Activated naive CD4-positive, alpha-beta T cell treated with anti-CD3 and anti-CD28 coated beads, Interleukin-2, amount 50 U/mL, for 72 hours (primary cell): Measurements from ENCODE around the gene PIP4K2C. TPM values are rescaled to one million over a fixed set of nuclear protein-coding genes. Genes with fewer than 3 reads are reported as not detected.
"Not testable (repeated sequence)": the region's sequence is repeated elsewhere in the genome, so short reads cannot be mapped to it uniquely, and the experiment has no call there.

Source experiments
- ATAC-seq, 2 donors: fragments of 150-1000 bp; cut with Tn5 transposase; 2 replicates each; pipeline ENCODE4 v1.10.0; 2021; ENCODE audit warnings: mild to moderate bottlenecking in 2 of 2, moderate library complexity in 2 of 2
- DNase-seq, 2 donors: peaks; one replicate each; pipeline ENCODE4 v3.0.0; 2021 to 2022; ENCODE audit warnings: low spot score in 2 of 2
- H3K27ac Mint-ChIP-seq, 2 donors: one replicate each; pipeline ENCODE4 v1.8.0; 2022; ENCODE audit warnings: mild to moderate bottlenecking in 2 of 2, mixed read lengths in 2 of 2
- H3K36me3 Mint-ChIP-seq, 2 donors: one replicate each; pipeline ENCODE4 v1.8.0; 2022; ENCODE audit warnings: mixed read lengths in 2 of 2
- H3K9me3 Mint-ChIP-seq, 2 donors: one replicate each; pipeline ENCODE4 v1.8.0; 2022; ENCODE audit warnings: mixed read lengths in 2 of 2
- total RNA-seq, 2 donors: library from RNA; stranded (reverse); gene quantifications; one replicate each; pipeline ENCODE4 v1.2.3, GENCODE V29; 2022

PIP4K2C gene
- total RNA-seq, 2 donors from 2014 or later: 13.8 to 43.7 TPM

DNA sequence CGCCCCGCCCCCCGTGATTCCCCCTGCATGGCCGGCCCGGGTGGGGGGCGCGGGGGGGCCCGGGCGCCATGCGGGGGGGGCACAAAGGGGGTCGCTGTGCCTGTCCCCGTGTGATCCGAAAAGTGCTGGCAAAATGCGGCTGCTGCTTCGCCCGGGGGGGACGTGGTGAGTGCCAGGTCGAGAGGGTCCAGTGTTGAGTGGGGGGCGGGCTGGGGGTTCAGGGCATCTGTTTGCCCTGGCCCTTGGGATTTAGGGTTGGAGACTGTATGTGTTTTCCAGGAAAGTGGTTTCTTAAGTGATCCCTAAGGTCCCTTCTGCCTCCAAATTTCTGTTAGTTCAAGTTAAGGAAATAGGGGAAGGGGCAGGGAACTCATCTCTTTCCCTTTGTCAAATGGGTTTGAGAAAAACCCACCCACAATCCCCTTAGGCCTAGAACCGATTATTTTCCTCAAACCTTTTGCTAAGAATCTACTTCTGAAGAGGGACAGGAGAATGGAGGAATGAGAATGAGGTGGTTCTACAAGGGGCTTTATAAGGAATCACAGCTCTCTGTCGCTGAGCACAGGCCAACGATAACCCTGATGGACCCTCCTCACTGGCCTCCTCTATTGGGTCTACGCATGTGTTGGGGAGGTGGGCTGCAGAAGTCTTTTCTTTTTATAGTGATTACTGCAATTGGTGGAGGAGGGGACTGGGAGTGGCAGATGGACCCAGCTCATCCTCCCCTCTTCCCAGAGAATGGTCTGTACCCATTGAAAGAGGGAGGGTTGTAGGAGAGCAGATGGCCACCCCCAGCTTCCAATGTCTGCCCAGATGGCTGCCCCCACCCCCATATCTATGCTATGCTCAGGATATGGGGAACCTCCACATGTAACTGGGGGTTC lies 21.1 kb downstream of the PIP4K2C start:
- Mint-ChIP-seq H3K9me3 (no peaks in the 10 kb centered on the region), H3K27ac (no peak overlapping the region), H3K36me3 (no peaks in the 10 kb centered on the region)
- no peak for ATAC-seq
- no peak for DNase-seq

DNA sequence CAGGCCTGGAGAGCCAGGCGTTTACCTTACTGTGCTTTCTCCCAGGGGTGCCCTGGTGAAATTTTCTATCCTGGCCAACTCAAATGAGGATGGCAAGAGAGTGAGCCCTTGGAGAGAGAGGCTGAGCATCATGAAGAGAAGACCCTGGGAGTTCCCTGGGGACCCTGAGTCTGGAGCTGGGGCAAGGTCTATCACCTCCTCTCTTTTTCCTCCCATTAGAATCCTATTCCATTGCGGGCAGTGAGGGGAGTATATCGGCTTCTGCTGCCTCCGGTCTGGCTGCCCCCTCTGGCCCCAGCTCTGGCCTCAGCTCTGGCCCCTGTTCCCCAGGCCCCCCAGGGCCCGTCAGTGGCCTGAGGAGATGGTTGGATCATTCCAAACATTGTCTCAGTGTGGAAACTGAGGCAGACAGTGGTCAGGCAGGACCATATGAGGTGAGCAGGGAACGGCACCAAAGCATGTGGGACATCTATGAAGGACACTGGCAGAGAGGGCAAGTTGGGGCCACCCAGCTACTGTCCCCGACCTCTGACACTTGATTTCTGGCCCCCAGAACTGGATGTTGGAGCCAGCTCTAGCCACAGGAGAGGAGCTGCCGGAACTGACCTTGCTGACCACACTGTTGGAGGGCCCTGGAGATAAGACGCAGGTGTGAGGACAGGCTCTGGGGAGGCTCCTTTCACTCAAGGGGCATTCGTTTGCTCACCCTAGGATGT lies 21.9 kb downstream of the PIP4K2C start:
- ATAC-seq: no peak
- Mint-ChIP-seq H3K9me3 (no peaks in the 10 kb centered on the region), H3K36me3 (no peaks in the 10 kb centered on the region), H3K27ac (no peak overlapping the region)
- DNase-seq: peak in 1 of 2 donors; percentile 20

- no peaks in the 10 kb centered on the region for H3K36me3 Mint-ChIP-seq
- DNase-seq (peak in 1 of 2 donors; percentile 39), ATAC-seq (no peak)
- no peaks in the 10 kb centered on the region for H3K9me3 Mint-ChIP-seq
- no peak overlapping the region for H3K27ac Mint-ChIP-seq
These were observed 22.6 kb downstream of the PIP4K2C start for GRCh38 chr12:57613427-57614109.

- H3K36me3 Mint-ChIP-seq: no peaks in the 10 kb centered on the region
- peak in 1 of 2 donors; percentile 29 for ATAC-seq
- H3K9me3 Mint-ChIP-seq: no peaks in the 10 kb centered on the region
- DNase-seq: peak in 1 of 2 donors; percentile 43
- no peak overlapping the region for H3K27ac Mint-ChIP-seq
These were observed 23.4 kb downstream of the PIP4K2C start for GRCh38 chr12:57614178-57614947.

GRCh38 chr12:57614948-57615500 lies 24.0 kb downstream of the PIP4K2C start:
- no peaks in the 10 kb centered on the region for H3K9me3 Mint-ChIP-seq
- ATAC-seq (no peak), DNase-seq (peak in 1 of 2 donors; percentile 30)
- no peaks in the 10 kb centered on the region for H3K36me3 Mint-ChIP-seq
- H3K27ac Mint-ChIP-seq: no peak overlapping the region

- H3K9me3 Mint-ChIP-seq: no peaks in the 10 kb centered on the region
- H3K27ac Mint-ChIP-seq: no peak overlapping the region
- peaks cover 0 to 2% of the 10 kb centered on the region in 2 donors for H3K36me3 Mint-ChIP-seq
- DNase-seq: no peak
- ATAC-seq: no peak
These were observed 24.6 kb downstream of the PIP4K2C start for GRCh38 chr12:57615637-57616036.

DNA sequence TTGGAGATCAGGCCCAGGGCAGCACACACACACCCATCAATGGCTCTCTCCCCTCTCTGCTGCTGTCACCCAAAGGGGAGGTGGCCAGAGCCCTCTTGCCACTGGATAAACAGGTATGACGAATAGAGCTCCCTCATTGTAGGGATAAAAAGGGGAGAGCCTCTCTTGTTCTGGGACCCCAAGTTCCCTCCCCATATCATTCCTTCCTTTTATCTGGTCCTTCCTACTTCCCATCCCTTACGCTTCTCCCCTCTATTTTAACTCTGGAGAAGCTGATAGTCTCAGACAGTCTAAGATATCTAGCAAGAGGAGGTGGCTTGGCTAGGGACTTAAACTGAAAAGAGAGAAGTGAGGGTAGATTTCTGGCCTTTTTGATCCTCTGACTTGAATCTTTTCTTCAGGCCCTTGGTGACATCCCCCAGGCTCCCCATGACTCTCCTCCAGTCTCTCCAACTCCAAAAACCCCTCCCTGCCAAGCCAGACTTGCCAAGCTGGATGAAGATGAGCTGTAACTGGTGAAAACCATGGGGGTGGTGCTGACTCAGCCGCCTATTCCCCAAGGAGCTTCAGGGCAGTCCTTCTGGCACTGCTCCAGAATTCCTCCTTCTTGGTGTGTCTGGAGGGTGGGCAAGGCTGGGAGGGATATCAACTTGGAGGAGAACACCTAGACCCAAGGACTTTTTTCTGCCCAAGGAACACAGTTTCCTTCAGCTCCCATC lies 25.6 kb downstream of the PIP4K2C start:
- ATAC-seq: no peak
- no peaks in the 10 kb centered on the region for H3K9me3 Mint-ChIP-seq
- no peak for DNase-seq
- no peak overlapping the region for H3K27ac Mint-ChIP-seq
- H3K36me3 Mint-ChIP-seq: peaks cover 0 to 4% of the 10 kb centered on the region in 2 donors

DNA sequence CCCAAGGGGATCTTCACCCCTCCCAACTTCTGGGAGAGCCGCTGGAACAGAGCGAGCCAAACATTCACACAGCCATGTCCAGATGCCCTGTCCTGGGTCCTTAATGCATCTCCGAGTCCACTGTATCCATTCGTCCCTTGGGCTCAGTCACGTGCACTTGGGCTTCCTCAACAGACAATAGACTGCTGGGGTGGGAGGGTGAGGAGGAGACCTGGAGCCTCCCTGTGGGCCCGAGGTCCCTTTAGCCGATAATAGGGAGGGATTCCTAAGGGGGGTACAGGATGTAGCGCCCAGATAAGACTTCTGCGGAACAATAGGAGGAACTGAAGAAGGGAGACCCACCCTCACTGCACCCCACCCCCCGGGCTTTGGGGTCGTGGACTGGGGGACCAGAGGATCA lies 26.9 kb downstream of the PIP4K2C start:
- Mint-ChIP-seq H3K27ac (no peak overlapping the region), H3K9me3 (no peaks in the 10 kb centered on the region), H3K36me3 (peaks cover 0 to 4% of the 10 kb centered on the region in 2 donors)
- DNase-seq: no peak
- no peak for ATAC-seq

- not testable (repeated sequence) for DNase-seq, H3K36me3 Mint-ChIP-seq, ATAC-seq, H3K27ac Mint-ChIP-seq, H3K9me3 Mint-ChIP-seq
These were observed 27.4 kb downstream of the PIP4K2C start for GRCh38 chr12:57618431-57618830.

GRCh38 chr12:57618966-57619433 lies 28.0 kb downstream of the PIP4K2C start:
- Mint-ChIP-seq H3K9me3 (no peaks in the 10 kb centered on the region), H3K36me3 (peaks cover 0 to 4% of the 10 kb centered on the region in 2 donors), H3K27ac (no peak overlapping the region)
- ATAC-seq: no peak
- no peak for DNase-seq

GRCh38 chr12:57619434-57620244 lies 28.6 kb downstream of the PIP4K2C start:
- Mint-ChIP-seq H3K27ac (no peak overlapping the region), H3K36me3 (peaks cover 0 to 4% of the 10 kb centered on the region in 2 donors), H3K9me3 (no peaks in the 10 kb centered on the region)
- DNase-seq (no peak), ATAC-seq (peak; percentile 27 to 36)

- Mint-ChIP-seq H3K36me3 (peaks cover 0 to 4% of the 10 kb centered on the region in 2 donors), H3K9me3 (no peaks in the 10 kb centered on the region), H3K27ac (no peak overlapping the region)
- ATAC-seq (no peak), DNase-seq (no peak)
These were observed 29.4 kb downstream of the PIP4K2C start for GRCh38 chr12:57620245-57620935.

GRCh38 chr12:57620936-57621496 lies 30.0 kb downstream of the PIP4K2C start:
- ATAC-seq (peak in 1 of 2 donors; percentile 20), DNase-seq (no peak)
- Mint-ChIP-seq H3K36me3 (peaks cover 0 to 4% of the 10 kb centered on the region in 2 donors), H3K9me3 (no peaks in the 10 kb centered on the region), H3K27ac (no peak overlapping the region)
